NCI-H345 treated with DMSO at 0.1 percent for 48 hours (cell line): Measurements from ENCODE around the gene GPATCH2.

Experiments
- DNase-seq: peaks from one replicate; lab custom pipeline; 2025; ENCODE audit not compliant: unreplicated experiment; lab: John Stamatoyannopoulos, UW

Gene GPATCH2

DNA sequence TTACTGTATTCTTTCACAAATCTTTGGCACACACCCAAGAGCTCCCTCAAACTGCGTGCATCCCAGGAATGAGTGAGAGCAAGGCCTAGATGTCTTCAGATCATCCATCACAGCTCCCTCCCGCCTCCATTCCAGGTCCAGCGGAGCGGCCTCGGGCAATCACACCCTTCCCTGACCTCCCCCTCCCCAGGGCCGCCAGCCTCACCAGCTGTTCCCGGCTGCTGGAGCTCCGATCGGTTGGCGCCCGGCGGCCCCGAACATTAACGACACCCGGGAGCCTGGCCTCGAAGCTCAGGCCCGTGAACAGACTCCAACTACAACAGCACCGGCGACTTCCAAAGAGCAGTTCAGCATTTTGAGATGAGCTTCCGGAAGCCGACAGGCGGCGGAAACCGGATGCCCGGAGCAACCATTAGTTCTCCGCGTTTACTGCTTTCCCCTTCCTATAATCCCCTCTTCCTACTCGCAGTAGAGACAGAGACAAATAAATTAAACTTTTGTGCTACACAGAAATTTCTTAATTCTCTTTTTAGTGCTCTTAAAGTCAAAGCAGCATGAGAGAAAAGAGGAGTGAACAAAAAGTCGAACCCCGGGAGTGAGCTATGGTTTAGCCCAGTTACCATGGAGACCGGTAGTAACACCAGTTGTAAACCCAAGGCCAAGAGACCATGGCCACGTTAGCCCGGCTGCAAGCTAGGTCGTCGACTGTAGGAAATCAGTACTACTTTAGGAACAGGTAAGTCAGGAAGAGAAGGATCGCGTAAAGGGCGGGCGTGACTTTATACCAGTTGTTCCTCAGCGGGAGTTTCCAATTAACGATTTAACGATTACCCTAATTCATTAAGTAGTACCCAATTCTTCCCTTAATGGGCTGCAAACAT lies at the start of gene GPATCH2, which contains the start of gene SPATA17:
GPATCH2 (minus strand) TSS at position 380 of the 881 bp plus-strand sequence; CDS start at position 261, 119 bp downstream.
SPATA17 (plus strand) TSS at position 634 of the 881 bp plus-strand sequence; CDS start at position 669, 35 bp downstream.
- DNase-seq, result peak; percentile 78

- no peak for DNase-seq
Observed at GRCh38 chr1:217674028-217674729, 43.3 kb upstream of the GPATCH2 start.

DNA sequence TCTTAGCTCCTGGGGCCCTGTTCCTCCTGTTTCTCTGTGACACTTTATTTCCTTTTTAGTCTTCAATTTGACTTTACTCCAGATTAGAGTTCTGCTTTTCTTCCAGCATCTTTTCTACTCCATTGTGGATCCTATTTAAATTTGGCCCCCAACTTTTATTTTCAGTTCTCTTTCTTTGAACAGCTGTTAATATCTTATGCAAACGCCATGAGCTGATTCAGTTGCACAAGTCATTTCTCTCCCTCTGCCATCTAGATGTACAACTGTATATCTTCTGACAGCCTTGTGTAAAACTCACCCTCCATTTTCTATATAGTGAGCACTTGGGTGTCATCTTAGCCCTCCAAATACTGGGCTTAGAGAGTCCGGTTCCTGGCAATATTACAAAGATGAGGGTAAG lies 42.5 kb upstream of the GPATCH2 start:
- DNase-seq, result no peak

GRCh38 chr1:217668351-217668940 lies 37.6 kb upstream of the GPATCH2 start:
- DNase-seq, result no peak

DNA sequence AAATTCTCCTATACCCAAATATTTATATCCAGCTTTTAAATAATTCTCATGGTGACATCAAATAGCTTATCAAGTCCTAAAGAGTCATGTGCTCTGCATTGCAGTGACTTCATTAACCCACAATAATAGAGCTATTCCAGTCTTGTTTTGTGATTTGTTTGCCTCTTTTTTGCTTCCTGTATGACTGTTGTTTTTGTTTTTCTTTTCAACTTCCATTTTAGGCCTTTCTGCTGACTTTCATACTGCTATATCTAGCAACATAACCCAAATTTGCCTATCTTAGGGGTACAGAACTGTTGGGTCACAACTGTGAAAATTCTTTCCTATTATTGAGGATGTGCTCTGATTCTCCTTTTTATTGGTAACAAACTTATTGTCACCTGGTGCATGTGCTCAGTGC lies 30.5 kb upstream of the GPATCH2 start:
- DNase-seq, result no peak

GRCh38 chr1:217660353-217661062 lies 29.6 kb upstream of the GPATCH2 start:
- no peak for DNase-seq

DNA sequence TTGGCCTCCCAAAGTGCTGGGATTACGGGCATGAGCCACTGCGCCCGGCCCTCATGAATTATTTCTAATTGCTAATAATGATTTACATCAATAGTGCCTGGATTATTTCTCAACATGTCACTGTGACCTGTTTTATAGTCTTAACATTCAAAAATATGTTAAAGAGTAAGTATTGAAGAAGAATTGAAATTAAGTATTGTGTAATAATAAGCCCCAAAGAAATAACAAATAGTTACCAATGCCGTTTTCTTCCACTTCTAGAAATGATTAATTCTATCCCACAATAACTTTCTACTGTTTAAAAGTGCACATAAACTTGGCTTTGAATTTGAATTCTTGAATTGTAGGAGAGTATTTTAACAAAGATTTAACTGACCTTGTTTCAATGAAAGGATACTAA lies 19.8 kb upstream of the GPATCH2 start:
- no peak for DNase-seq

GRCh38 chr1:217647791-217648190 lies 16.9 kb upstream of the GPATCH2 start:
- no peak for DNase-seq

GRCh38 chr1:217642455-217642854 lies 11.6 kb upstream of the GPATCH2 start:
- no peak for DNase-seq

GRCh38 chr1:217627431-217627830 lies 3.5 kb downstream of the GPATCH2 start:
- DNase-seq, result no peak

DNA sequence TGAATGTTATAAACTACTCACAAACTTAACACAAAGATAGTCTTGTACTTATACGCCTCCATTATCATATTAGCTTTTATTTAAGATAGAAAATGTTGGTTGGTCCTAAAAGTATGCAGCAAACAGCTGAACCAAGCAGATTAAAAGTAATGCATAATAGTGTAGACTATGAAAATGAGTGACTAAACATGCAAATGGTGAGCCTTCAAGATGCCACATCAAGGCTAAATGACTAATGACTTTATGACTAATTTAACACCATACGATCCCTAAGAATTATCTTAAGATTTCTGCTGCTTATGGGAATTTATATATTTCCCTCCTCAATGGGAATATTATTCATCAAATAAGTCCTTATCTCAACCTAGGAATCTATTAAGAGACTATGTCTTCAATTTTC lies 4.6 kb downstream of the GPATCH2 start:
- DNase-seq, result no peak

DNA sequence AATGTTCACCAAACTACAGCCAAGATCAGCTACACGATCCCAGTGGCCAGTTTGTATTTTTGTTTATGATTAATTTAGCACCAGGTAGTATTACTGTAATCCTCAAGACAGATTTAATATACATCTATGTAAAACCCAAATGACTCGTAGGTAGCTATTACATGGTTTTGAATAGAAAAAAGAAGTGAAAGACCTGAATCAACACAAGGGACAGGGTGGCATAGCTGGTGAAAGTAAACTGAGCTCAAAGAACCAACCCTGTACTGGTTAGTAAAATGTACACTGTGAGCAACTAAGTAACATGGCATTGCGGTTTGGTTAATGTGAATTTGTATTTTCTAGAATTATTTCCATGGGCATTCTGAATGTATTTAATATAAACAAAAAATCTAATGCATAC lies 8.8 kb downstream of the GPATCH2 start:
- DNase-seq, result no peak

GRCh38 chr1:217620814-217621213 lies 10.1 kb downstream of the GPATCH2 start:
- DNase-seq, result no peak

DNA sequence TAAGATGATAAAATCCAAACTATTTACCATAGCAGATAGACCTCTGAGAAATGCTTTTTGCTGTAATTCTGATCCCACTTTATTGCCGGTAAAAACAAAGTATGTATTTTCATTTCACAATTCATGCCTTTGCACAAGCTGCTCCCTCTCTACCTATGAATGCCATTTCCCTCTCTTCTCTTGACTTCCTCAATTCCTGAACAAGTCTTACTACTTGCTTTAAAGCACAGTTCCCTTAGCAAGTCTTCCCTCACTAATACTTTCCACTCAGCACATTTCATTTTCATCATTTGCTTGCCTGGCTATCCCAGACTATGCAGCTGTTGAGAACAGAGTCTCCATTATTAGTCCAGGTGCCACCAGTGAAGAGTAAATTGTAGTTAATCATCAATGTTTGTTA lies 13.8 kb downstream of the GPATCH2 start:
- DNase-seq, result no peak

- DNase-seq, result no peak
Observed at GRCh38 chr1:217614200-217614712, 16.6 kb downstream of the GPATCH2 start.

DNA sequence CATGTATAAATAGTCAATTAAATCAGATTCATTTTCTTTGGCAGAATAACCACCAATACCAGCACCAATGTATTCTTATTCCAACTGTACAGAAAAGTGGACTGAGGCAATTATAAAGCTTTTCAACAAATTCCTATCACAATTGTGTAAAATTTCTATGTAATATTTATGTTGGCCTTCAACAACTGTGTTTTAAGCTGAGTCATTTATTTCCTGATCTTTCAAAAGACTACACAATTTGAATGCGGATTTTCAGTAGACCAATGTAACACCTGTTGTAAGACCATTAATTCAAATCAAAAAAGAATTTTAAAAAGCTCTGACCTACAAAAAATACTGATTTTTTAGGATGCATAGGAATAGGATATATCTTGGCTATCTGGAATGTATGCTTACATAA lies 25.5 kb downstream of the GPATCH2 start:
- no peak for DNase-seq

DNA sequence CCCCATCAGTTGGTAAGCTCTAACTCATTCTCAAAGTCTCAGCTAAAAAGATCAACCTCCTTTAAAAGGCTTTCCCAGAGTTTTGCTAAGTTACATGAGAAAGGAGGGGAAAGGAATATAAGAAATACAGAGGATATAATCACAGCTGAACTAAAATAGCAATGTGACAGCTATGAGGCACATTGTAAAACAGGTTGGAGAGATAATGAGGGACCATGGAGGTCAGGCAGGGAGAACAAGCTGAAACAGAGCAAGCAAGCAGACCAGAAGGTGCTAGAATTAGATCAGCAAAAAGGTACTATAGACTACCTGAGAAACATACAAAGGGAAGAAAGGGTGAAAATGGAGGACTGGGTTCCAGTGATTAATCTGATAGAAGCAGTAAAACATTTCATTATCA lies 28.5 kb downstream of the GPATCH2 start:
- no peak for DNase-seq

DNA sequence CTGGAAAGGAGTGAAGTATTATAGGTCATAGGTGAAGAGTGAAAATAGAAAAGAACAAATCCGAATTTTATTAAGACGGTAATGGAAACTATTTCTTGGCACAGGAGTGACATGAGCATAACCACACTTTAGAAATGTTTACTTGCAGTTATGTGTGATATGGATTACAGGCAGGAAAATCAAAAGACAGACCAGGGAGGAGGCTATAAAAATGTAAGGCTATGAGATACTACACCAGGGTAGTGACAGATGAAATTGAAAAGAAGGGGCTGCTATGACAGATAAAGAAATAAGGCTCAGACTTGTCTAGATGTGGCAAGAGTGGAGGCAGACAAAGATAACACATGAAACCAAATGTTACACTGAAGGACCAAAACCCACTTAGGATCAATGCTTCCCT lies 31.7 kb downstream of the GPATCH2 start:
- DNase-seq, result no peak

DNA sequence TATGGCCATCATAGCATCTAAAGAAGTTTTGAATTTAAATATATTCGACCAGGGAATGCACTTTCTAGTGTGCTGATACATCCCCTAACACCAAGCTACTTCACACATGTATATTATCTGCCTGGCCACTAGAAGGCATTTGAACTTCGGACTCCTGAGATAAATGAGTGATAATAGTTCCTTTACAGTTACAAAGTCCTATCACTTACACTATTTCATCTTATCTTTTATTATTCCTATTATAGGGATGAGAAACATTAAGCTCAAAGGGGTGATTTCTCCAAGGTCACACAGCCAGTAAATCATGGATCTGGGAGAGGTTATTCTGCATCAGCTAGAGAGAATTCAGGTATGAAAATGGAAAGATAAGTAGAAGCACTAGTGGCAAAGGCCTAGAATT lies 40.3 kb downstream of the GPATCH2 start:
- no peak for DNase-seq

GRCh38 chr1:217586586-217586985 lies 44.3 kb downstream of the GPATCH2 start:
- DNase-seq, result no peak

DNA sequence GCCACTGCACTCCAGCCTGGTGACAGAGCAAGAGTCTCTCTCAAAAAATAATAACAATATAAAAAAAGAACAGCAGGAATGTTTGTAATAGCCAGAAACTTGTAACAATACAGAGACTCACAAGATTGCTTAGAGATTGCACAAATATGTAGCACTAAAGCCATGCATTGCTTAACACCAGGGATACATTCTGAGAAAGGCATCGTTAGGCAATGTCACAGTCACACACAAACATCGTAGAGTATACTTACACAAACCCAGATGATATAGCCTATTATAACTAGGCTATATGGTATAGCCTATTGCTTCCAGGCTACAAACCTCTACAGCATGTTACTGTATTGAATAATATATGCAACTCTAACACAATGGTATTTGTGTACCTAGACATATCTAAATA lies 45.3 kb downstream of the GPATCH2 start:
- no peak for DNase-seq
